Right atrium auricular region (tissue), 2 donors: Measurements from ENCODE around the gene ALOX12. TPM values are rescaled to one million over a fixed set of nuclear protein-coding genes. Genes with fewer than 3 reads are reported as not detected.
"Not testable (repeated sequence)": the region's sequence is repeated elsewhere in the genome, so short reads cannot be mapped to it uniquely, and the experiment has no call there.

ENCODE experiments used
- DNase-seq: peaks from one replicate; pipeline ENCODE4 v3.0.0-alpha.2; 2019; ENCODE audit warnings: low spot score
- H3K27ac ChIP-seq, 2 donors: fragments of 200-600 bp; sonication (generic); 1 replicate in 1 of 2; 2 replicates in 1 of 2; pipeline ENCODE4 v1.5.1; 2016 to 2019
- H3K27me3 ChIP-seq, 2 donors: fragments of 200-600 bp; sonication (generic); one replicate each; pipeline versions ENCODE4 v1.5.1 to v1.6.0; 2017 to 2019
- H3K36me3 ChIP-seq: fragments of 200-600 bp; sonication (generic); one replicate; pipeline ENCODE4 v1.5.1; 2016
- H3K4me1 ChIP-seq, 2 donors: fragments of 200-600 bp; sonication (generic); one replicate each; pipeline versions ENCODE4 v1.5.1 to v1.6.0; 2017 to 2019
- H3K4me3 ChIP-seq, 2 donors: fragments of 200-600 bp; sonication (generic); 1 replicate in 1 of 2; 2 replicates in 1 of 2; pipeline ENCODE4 v1.5.1; 2017 to 2019; ENCODE audit warnings: mild to moderate bottlenecking in 1 of 2, moderate library complexity in 1 of 2
- H3K9me3 ChIP-seq, 2 donors: fragments of 200-600 bp; sonication (generic); one replicate each; pipeline ENCODE4 v1.5.1; 2019
- CTCF ChIP-seq, 2 donors: fragments of 200-600 bp; sonication (generic); IDR thresholded peaks; one replicate each; pipeline ENCODE4 v1.5.1; 2019; ENCODE audit warnings: antibody characterized with exemption in 2 of 2
- microRNA counts, 2 donors: library from miRNA; unstranded; fragments of <30 nt; microRNA quantifications; one replicate each; lab custom pipeline; 2016 to 2017
- total RNA-seq, 2 donors: library from RNA; depleted of rRNA; stranded (reverse); fragments of >200 nt; gene quantifications; one replicate each; pipeline ENCODE4 v1.1.0, GENCODE V29; 2016

Gene ALOX12
- total RNA-seq, 2 donors from 2014 or later, result 0.47 TPM; not detected in 1

- TF ChIP-seq CTCF (IDR thresholded peaks at IDR 0.05), result no peak
- Histone ChIP-seq H3K36me3 (no peaks in the 10 kb centered on the region), H3K27ac (no peak overlapping the region), H3K27me3 (no peaks in the 10 kb centered on the region), H3K9me3 (no peaks in the 10 kb centered on the region), H3K4me3 (no peak overlapping the region), H3K4me1 (peaks cover 0 to 20% of the 10 kb centered on the region in 2 donors)
- no peak for DNase-seq
Measured at GRCh38 chr17:7048968-7049367, 53.1 kb downstream of the ALOX12 start.

- DNase-seq, result not testable (repeated sequence)
Measured at GRCh38 chr17:7050583-7050982, 54.7 kb downstream of the ALOX12 start.

GRCh38 chr17:7056386-7056785, 60.5 kb downstream of the ALOX12 start:
- H3K4me1 ChIP-seq, result no peaks in the 10 kb centered on the region
- no peak for TF ChIP-seq CTCF (IDR thresholded peaks at IDR 0.05)
- no peaks in the 10 kb centered on the region for H3K36me3 ChIP-seq
- H3K27me3 ChIP-seq, result no peaks in the 10 kb centered on the region
- no peak overlapping the region for H3K4me3 ChIP-seq
- no peak for DNase-seq
- H3K9me3 ChIP-seq, result no peaks in the 10 kb centered on the region
- H3K27ac ChIP-seq, result no peak overlapping the region

More at GRCh38 chr17:7050583-7050982, 54.7 kb downstream of the ALOX12 start:
- not testable (repeated sequence) for H3K4me3 ChIP-seq, H3K27me3 ChIP-seq, H3K9me3 ChIP-seq, H3K27ac ChIP-seq, H3K36me3 ChIP-seq
- peaks cover 0 to 16% of the 10 kb centered on the region in 2 donors for H3K4me1 ChIP-seq

- Histone ChIP-seq H3K9me3 (no peaks in the 10 kb centered on the region), H3K27ac (no peak overlapping the region), H3K36me3 (no peaks in the 10 kb centered on the region), H3K27me3 (no peaks in the 10 kb centered on the region), H3K4me1 (no peaks in the 10 kb centered on the region), H3K4me3 (no peak overlapping the region)
- no peak for DNase-seq
- TF ChIP-seq CTCF (IDR thresholded peaks at IDR 0.05), result no peak
Measured at GRCh38 chr17:7058831-7059447, 63.1 kb downstream of the ALOX12 start.

MicroRNA genes within 50 kb of the gene (microRNA counts, 767-probe panel; counts per million panel counts)
- microRNA hsa-miR-195-5p (lab: Ali Mortazavi, UCI) (3,472 to 7,515 counts per million in 2 donors), microRNA hsa-miR-497-5p (lab: Ali Mortazavi, UCI) (2,705 to 5,350 counts per million in 2 donors)

Other genes with a start within 250 kb of the ALOX12 start
- 10 to 100 TPM in 1 of 2 donors, 1 to 10 TPM in 1; 9.4 to 12.8 TPM for gene XAF1, start 240.0 kb upstream of the ALOX12 start, total RNA-seq
- not detected for gene FBXO39, start 219.8 kb upstream of the ALOX12 start, total RNA-seq
- not detected for gene TEKT1, start 164.3 kb upstream of the ALOX12 start, total RNA-seq
- 100 to 1,000 TPM; 231 to 334 TPM for gene RNASEK, start 16.6 kb downstream of the ALOX12 start, total RNA-seq
- gene BCL6B, start 27.0 kb downstream of the ALOX12 start, total RNA-seq, result 1 to 10 TPM; 6.1 to 9.2 TPM
- under 1 TPM; 0.70 to 0.71 TPM for gene SLC16A13, start 40.0 kb downstream of the ALOX12 start, total RNA-seq
- 1 to 10 TPM; 1.9 to 3.4 TPM for gene SLC16A11, start 48.0 kb downstream of the ALOX12 start, total RNA-seq
- gene CLEC10A, start 84.2 kb downstream of the ALOX12 start, total RNA-seq, result 1 to 10 TPM; 1.4 to 3.6 TPM
- under 1 TPM in 1 of 2 donors, not detected in 1; 0.33 TPM for gene ASGR2, start 118.8 kb downstream of the ALOX12 start, total RNA-seq
- 1 to 10 TPM in 1 of 2 donors, not detected in 1; 1.6 TPM for gene ASGR1, start 183.3 kb downstream of the ALOX12 start, total RNA-seq
- gene DLG4, start 223.8 kb downstream of the ALOX12 start, total RNA-seq, result 10 to 100 TPM; 15.1 to 33.4 TPM
- 100 to 1,000 TPM; 695 to 758 TPM for gene ACADVL, start 223.9 kb downstream of the ALOX12 start, total RNA-seq
- 10 to 100 TPM; 18.1 to 19.9 TPM for gene DVL2, start 238.5 kb downstream of the ALOX12 start, total RNA-seq
- 10 to 100 TPM in 1 of 2 donors, 1 to 10 TPM in 1; 10.0 to 22.4 TPM for gene PHF23, start 243.4 kb downstream of the ALOX12 start, total RNA-seq
- 100 to 1,000 TPM; 226 to 469 TPM for gene GABARAP, start 246.4 kb downstream of the ALOX12 start, total RNA-seq